ENCODE data around the gene IFNLR1.

Gene IFNLR1

DNA sequence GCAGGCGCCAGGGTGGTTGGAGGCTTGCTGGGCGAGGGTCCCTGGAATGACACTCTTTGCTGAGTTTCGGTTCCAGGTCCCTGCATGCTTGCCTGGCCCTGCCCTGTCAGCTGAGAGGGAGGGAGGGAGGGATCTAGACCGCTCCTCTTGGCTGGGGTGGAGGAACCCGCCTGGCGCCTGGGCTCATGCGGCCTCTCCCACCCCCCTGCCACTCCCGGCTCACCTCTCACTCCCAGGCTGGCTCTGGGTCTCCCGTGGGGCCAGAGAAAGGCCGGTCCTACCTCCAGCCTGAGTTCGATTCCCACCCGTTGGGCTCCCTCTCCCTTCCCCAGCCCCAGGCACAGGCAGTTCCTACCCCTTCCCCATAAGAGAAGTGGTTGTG, 19.0 kb upstream of the IFNLR1 start:
- Histone ChIP-seq H3K27ac (ENCODE audit: insufficient read depth, low read depth, low read length, poor library complexity, severe bottlenecking) (no peak overlapping the region), H3K27me3 (ENCODE audit: control insufficient read depth, insufficient read depth, low read length, poor library complexity, severe bottlenecking) (no peaks in the 10 kb centered on the region), H3K36me3 (ENCODE audit: control insufficient read depth, insufficient read depth, low read length) (no peaks in the 10 kb centered on the region), H3K4me1 (ENCODE audit: control insufficient read depth, insufficient read depth, low read length) (peaks cover 11% of the 10 kb centered on the region), H3K4me3 (ENCODE audit: insufficient read depth, low read depth, low read length) (no peak overlapping the region), H3K9me3 (ENCODE audit: control insufficient read depth, low read length) (no peaks in the 10 kb centered on the region)
- WGBS, 2 experiments = 86 to 88% methylated on average over 12 of the region's 12 CpGs

DNA sequence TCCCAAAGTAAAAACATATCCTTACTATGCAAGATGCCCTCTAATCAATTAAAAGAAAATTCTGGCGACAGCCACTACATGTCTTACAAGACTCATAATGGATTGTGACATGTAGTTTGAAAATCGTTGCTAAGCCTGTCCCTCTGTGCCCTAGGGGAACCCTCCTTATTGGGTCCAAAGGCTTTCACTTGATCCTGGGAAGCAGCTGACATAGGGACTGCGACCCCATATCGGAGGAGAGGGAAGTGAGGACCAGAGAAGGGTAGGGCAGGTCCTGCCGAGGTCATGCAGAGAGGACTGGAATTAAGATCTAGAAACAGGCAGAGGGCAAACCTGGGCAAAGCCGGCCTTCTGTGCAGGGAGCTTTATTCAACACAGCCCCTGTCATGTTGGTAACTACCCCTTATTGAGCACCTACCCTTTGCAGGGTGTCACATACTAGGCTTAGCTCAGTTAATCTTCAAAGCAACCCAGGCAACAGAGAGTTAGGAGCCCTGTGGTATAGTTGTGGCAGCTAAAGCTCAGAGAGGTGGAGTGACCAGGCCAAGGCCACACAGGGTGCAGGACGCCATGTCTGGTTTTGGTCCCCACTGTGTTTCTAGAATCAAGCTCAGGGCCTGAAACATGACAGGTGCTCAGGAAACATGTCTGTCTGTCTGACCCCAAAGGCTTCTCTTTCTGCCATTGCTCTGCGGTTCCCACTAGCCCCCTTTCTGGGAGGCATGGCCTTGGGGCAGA, 18.4 kb upstream of the IFNLR1 start:
- no peaks in the 10 kb centered on the region for H3K36me3 ChIP-seq (ENCODE audit: control insufficient read depth, insufficient read depth, low read length)
- H3K9me3 ChIP-seq (ENCODE audit: control insufficient read depth, low read length) = no peaks in the 10 kb centered on the region
- peaks cover 11% of the 10 kb centered on the region for H3K4me1 ChIP-seq (ENCODE audit: control insufficient read depth, insufficient read depth, low read length)
- H3K27ac ChIP-seq (ENCODE audit: insufficient read depth, low read depth, low read length, poor library complexity, severe bottlenecking) = no peak overlapping the region
- WGBS, 2 experiments = 78 to 81% methylated on average over 8 of the region's 8 CpGs
- no peaks in the 10 kb centered on the region for H3K27me3 ChIP-seq (ENCODE audit: control insufficient read depth, insufficient read depth, low read length, poor library complexity, severe bottlenecking)
- H3K4me3 ChIP-seq (ENCODE audit: insufficient read depth, low read depth, low read length) = no peak overlapping the region

DNA sequence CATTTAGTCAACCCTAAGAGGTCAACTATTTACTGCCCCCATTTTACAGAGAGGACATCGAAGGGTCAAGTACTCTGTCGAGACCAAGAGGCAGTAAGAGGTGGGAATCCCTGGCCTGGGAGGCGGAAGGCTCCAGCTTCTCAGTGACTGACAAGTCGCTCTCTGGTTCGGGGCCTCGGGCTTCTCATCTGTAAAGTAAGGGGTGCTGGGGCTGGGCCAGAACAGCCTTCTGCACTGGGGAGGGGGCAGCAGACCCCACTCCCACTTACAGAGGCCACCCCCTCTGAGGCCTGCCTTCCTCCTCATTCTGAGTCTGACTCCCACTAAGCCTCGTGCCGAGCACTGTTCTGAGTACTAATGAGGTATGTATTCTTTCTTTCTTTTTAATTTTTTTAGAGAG, 17.0 kb upstream of the IFNLR1 start:
- Histone ChIP-seq H3K9me3 (ENCODE audit: control insufficient read depth, low read length) (no peaks in the 10 kb centered on the region), H3K4me3 (ENCODE audit: insufficient read depth, low read depth, low read length) (no peak overlapping the region), H3K36me3 (ENCODE audit: control insufficient read depth, insufficient read depth, low read length) (no peaks in the 10 kb centered on the region), H3K27ac (ENCODE audit: insufficient read depth, low read depth, low read length, poor library complexity, severe bottlenecking) (no peak overlapping the region), H3K4me1 (ENCODE audit: control insufficient read depth, insufficient read depth, low read length) (peaks cover 11% of the 10 kb centered on the region), H3K27me3 (ENCODE audit: control insufficient read depth, insufficient read depth, low read length, poor library complexity, severe bottlenecking) (no peaks in the 10 kb centered on the region)
- WGBS, 2 experiments = 94 to 96% methylated on average over 8 of the region's 8 CpGs

DNA sequence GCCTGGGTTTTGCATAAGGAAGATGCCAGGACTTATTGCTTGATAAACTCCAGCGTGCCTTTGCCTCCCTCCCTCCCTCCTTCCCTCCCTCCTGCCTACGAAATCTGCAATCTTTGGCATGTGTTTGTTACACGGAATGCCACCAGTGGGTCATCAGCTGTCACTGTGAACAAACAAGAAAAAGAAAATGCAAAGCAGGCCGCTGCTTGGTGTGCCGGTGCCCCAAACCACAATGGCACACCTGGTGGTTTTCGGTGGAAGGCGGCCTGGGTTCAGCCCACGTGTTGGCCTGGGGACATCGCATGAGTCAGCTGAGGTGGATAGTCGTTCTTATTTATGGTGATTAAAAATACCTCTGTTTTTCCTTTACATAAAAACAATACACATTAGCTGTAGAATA, 16.3 kb upstream of the IFNLR1 start:
- Histone ChIP-seq H3K27ac (ENCODE audit: insufficient read depth, low read depth, low read length, poor library complexity, severe bottlenecking) (no peak overlapping the region), H3K36me3 (ENCODE audit: control insufficient read depth, insufficient read depth, low read length) (no peaks in the 10 kb centered on the region), H3K4me1 (ENCODE audit: control insufficient read depth, insufficient read depth, low read length) (peaks cover 11% of the 10 kb centered on the region), H3K9me3 (ENCODE audit: control insufficient read depth, low read length) (no peaks in the 10 kb centered on the region), H3K27me3 (ENCODE audit: control insufficient read depth, insufficient read depth, low read length, poor library complexity, severe bottlenecking) (no peaks in the 10 kb centered on the region), H3K4me3 (ENCODE audit: insufficient read depth, low read depth, low read length) (no peak overlapping the region)
- WGBS, 2 experiments = 77 to 78% methylated on average over 8 to 9 of the region's 10 CpGs

DNA sequence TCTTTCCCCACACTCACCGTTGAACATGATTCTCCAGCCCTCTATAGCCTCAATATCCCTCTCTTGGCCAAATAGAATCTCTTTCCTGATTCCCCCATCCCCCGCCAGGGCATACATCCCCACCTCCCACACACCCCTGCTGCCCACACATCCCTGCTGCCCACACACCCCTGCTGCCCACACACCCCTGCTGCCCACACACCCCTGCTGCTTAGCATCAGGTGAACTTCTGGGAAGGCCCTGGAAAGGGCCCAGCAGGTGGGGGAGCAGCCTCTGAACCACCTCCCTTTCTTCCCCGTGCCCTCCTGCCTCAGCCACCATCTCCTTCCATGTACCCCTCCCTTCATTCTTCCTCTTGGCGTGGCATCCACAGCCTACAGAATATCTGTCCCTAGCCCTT, 15.9 kb upstream of the IFNLR1 start:
- H3K4me3 ChIP-seq (ENCODE audit: insufficient read depth, low read depth, low read length) = no peak overlapping the region
- H3K9me3 ChIP-seq (ENCODE audit: control insufficient read depth, low read length) = no peaks in the 10 kb centered on the region
- peaks cover 11% of the 10 kb centered on the region for H3K4me1 ChIP-seq (ENCODE audit: control insufficient read depth, insufficient read depth, low read length)
- H3K36me3 ChIP-seq (ENCODE audit: control insufficient read depth, insufficient read depth, low read length) = no peaks in the 10 kb centered on the region
- no peaks in the 10 kb centered on the region for H3K27me3 ChIP-seq (ENCODE audit: control insufficient read depth, insufficient read depth, low read length, poor library complexity, severe bottlenecking)
- WGBS, 2 experiments = 82 to 87% methylated on average over 4 of the region's 4 CpGs
- H3K27ac ChIP-seq (ENCODE audit: insufficient read depth, low read depth, low read length, poor library complexity, severe bottlenecking) = no peak overlapping the region

DNA sequence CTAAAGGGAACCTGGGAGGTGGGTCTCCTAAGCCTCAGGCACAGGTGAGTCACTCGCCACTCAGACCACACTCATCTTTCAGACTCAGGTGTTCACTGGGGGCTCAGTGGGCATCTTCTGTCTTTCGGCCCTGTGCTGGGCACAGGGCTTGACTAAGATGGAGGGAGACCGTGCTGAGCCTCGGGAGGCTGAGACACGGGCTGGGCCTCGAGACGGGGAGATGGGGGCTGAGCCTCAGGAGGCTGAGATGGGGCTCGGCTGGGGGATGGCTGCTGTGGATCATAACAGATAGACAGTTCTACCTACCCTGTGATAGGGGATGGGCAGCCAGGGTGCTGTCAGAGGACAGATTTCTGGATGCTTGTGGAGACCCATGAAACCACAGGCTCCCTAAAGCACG, 15.5 kb upstream of the IFNLR1 start:
- no peaks in the 10 kb centered on the region for H3K36me3 ChIP-seq (ENCODE audit: control insufficient read depth, insufficient read depth, low read length)
- no peak overlapping the region for H3K4me3 ChIP-seq (ENCODE audit: insufficient read depth, low read depth, low read length)
- WGBS, 2 experiments = 94 to 96% methylated on average over 9 of the region's 9 CpGs
- H3K9me3 ChIP-seq (ENCODE audit: control insufficient read depth, low read length) = no peaks in the 10 kb centered on the region
- H3K4me1 ChIP-seq (ENCODE audit: control insufficient read depth, insufficient read depth, low read length) = peaks cover 11% of the 10 kb centered on the region
- no peaks in the 10 kb centered on the region for H3K27me3 ChIP-seq (ENCODE audit: control insufficient read depth, insufficient read depth, low read length, poor library complexity, severe bottlenecking)
- no peak overlapping the region for H3K27ac ChIP-seq (ENCODE audit: insufficient read depth, low read depth, low read length, poor library complexity, severe bottlenecking)

DNA sequence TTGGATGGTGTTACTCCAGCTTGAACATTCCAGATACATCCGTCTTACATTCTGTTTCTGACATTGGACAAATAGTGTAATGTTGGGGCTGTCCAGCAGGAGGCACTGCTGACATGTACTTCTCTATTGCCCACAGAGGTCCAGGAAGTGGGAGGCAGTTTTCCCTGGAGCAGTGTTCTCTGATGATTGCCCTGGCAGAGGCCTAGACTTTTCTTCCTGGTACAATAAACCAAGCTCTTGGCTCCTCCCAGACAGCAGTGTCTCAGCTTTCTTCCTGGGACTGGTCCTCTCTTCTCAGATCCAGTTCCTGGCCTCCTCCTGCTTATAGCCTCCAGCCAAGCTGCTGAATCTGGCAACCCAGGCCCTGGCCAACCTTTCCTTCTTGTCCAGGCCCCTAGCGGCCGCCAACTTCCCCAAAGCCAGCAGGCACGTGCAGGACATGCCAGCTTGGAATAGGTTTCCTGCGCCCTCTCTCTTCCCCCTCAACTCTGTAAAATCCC, 14.9 kb upstream of the IFNLR1 start:
- no peaks in the 10 kb centered on the region for H3K9me3 ChIP-seq (ENCODE audit: control insufficient read depth, low read length)
- no peak overlapping the region for H3K4me3 ChIP-seq (ENCODE audit: insufficient read depth, low read depth, low read length)
- H3K4me1 ChIP-seq (ENCODE audit: control insufficient read depth, insufficient read depth, low read length) = peaks cover 11% of the 10 kb centered on the region
- WGBS, 2 experiments = 72 to 76% methylated on average over 5 of the region's 5 CpGs
- no peaks in the 10 kb centered on the region for H3K27me3 ChIP-seq (ENCODE audit: control insufficient read depth, insufficient read depth, low read length, poor library complexity, severe bottlenecking)
- no peaks in the 10 kb centered on the region for H3K36me3 ChIP-seq (ENCODE audit: control insufficient read depth, insufficient read depth, low read length)
- H3K27ac ChIP-seq (ENCODE audit: insufficient read depth, low read depth, low read length, poor library complexity, severe bottlenecking) = no peak overlapping the region

DNA sequence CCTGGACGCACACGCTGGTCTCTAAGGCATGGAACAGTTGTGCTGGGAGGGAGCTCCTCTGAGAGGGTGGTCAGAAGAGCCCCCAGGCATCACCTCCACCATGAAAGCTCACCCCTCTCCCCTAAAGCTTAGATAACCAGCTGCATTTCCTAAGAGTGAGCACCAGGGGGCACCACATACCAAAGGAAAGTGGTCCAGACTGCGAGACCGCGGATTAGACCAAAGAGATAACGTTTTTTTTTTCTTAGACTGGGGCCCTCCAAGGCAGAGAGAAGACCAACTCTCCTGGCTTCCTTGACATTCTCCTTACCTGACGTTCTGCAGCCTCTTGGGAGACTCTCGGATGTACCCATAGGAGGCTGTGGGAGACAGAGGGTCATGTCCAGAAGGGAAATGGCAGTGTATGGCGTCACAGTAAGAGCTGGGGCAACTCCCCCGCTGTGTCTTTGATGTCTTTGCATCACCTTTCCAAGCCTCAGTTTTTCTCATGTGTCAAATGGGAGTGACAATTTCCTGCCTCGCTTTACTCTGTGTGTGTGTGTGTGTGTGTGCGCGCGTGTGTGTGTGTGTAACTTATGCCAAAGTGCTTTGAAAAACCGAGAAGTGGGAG, 12.3 kb upstream of the IFNLR1 start:
- Histone ChIP-seq H3K4me1 (ENCODE audit: control insufficient read depth, insufficient read depth, low read length) (peaks cover 11% of the 10 kb centered on the region), H3K27ac (ENCODE audit: insufficient read depth, low read depth, low read length, poor library complexity, severe bottlenecking) (no peak overlapping the region), H3K4me3 (ENCODE audit: insufficient read depth, low read depth, low read length) (no peak overlapping the region), H3K9me3 (ENCODE audit: control insufficient read depth, low read length) (no peaks in the 10 kb centered on the region), H3K36me3 (ENCODE audit: control insufficient read depth, insufficient read depth, low read length) (no peaks in the 10 kb centered on the region), H3K27me3 (ENCODE audit: control insufficient read depth, insufficient read depth, low read length, poor library complexity, severe bottlenecking) (no peaks in the 10 kb centered on the region)
- 25 to 40% methylated on average over 12 to 15 of the region's 15 CpGs for WGBS, 2 experiments

DNA sequence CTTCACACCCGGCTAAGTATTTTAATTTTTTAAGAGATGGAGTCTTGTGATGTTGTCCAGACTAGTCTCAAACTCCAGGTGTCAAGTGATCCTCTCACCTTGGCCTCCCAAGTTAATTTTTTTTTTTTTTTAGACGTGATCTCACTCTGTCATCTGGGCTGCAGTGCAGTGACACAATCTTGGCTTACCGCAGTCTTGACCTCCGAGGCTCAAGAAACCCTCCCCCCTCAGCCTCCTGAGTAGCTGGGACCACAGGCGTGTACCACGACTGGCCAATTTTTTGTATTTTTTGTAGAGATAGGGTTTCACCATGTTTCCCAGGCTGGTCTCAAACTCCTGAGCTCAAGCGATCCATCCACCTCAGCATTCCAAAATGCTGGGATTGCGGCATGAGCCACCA, 11.7 kb upstream of the IFNLR1 start:
- no peak overlapping the region for H3K27ac ChIP-seq (ENCODE audit: insufficient read depth, low read depth, low read length, poor library complexity, severe bottlenecking)
- WGBS, 2 experiments = 67 to 75% methylated on average over 6 to 7 of the region's 8 CpGs
- H3K27me3 ChIP-seq (ENCODE audit: control insufficient read depth, insufficient read depth, low read length, poor library complexity, severe bottlenecking) = no peaks in the 10 kb centered on the region
- H3K4me3 ChIP-seq (ENCODE audit: insufficient read depth, low read depth, low read length) = no peak overlapping the region
- H3K4me1 ChIP-seq (ENCODE audit: control insufficient read depth, insufficient read depth, low read length) = peaks cover 11% of the 10 kb centered on the region
- H3K36me3 ChIP-seq (ENCODE audit: control insufficient read depth, insufficient read depth, low read length) = no peaks in the 10 kb centered on the region
- no peaks in the 10 kb centered on the region for H3K9me3 ChIP-seq (ENCODE audit: control insufficient read depth, low read length)

DNA sequence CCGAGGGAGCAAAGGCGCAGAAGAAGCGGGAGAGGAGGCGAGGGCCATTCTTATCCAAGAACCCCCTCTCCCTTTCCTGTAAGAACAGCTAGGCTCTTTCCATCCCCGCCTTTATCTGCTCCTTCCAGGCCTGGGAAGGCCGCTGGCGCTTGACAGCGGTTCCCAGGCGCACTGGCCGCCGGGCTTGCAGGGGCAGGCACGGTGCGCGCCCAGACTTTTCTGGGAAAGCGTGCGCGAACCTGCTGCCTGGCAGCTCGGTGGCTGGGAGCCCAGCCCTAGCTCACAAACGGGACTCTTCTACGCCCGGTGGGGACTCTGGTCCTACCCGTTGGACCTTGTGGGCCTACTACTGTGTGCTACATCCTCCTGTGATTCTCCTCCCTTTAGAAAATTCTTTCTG, 8.8 kb upstream of the IFNLR1 start:
- no peaks in the 10 kb centered on the region for H3K36me3 ChIP-seq (ENCODE audit: control insufficient read depth, insufficient read depth, low read length)
- no peaks in the 10 kb centered on the region for H3K27me3 ChIP-seq (ENCODE audit: control insufficient read depth, insufficient read depth, low read length, poor library complexity, severe bottlenecking)
- no peak overlapping the region for H3K4me3 ChIP-seq (ENCODE audit: insufficient read depth, low read depth, low read length)
- no peaks in the 10 kb centered on the region for H3K9me3 ChIP-seq (ENCODE audit: control insufficient read depth, low read length)
- H3K4me1 ChIP-seq (ENCODE audit: control insufficient read depth, insufficient read depth, low read length) = no peaks in the 10 kb centered on the region
- 92 to 93% methylated on average over 22 of the region's 22 CpGs for whole genome bisulfite sequencing, 2 experiments
- no peak overlapping the region for H3K27ac ChIP-seq (ENCODE audit: insufficient read depth, low read depth, low read length, poor library complexity, severe bottlenecking)
